H1 (cell line): ENCODE results near the gene RRBP1. TPM values are rescaled to one million over a fixed set of nuclear protein-coding genes. Genes with fewer than 3 reads are reported as not detected.
A peak's percentile ranks its signal among the peaks of the same experiment; 100 is the strongest.

ENCODE experiments used
- CTCF ChIA-PET: fragments of 300-600 bp; sonication (Branson Sonifier 250); formaldehyde crosslinking; loops from one replicate; lab custom pipeline; 2021; ENCODE audit not compliant: partially characterized antibody; lab: Charles Lee
- POLR2A ChIA-PET: fragments of 300-600 bp; sonication (Branson Sonifier 250); formaldehyde crosslinking; loops from one replicate; lab custom pipeline; 2021; ENCODE audit warnings: inconsistent platforms; ENCODE audit not compliant: partially characterized antibody; lab: Charles Lee
- DNase-seq, 2 experiments: peaks; one replicate each; pipeline versions ENCODE4 v3.0.0 to v3.0.0-alpha.2; 2010 to 2022; ENCODE audit warnings: low spot score in 2 of 2, low read depth in 1 of 2, mixed read lengths in 1 of 2
- FAIRE-seq: peaks from 2 replicates; lab custom pipeline; 2011; peaks lifted over from hg19 to GRCh38; lab: Jason Lieb, UNC
- H2AFZ ChIP-seq: 2 replicates; pipeline ENCODE4 v1.8.1; 2012; ENCODE audit warnings: low read length, inconsistent platforms
- H2AK5ac ChIP-seq: 2 replicates; pipeline ENCODE4 v1.6.1; 2013; ENCODE audit warnings: low read depth, low read length
- H2BK120ac ChIP-seq: replicated peaks from 2 replicates; pipeline ENCODE3; 2013; ENCODE audit warnings: low read depth, low read length, inconsistent platforms
- H2BK12ac ChIP-seq: 2 replicates; pipeline ENCODE4 v1.6.1; 2013; ENCODE audit warnings: low read depth, low read length
- H2BK15ac ChIP-seq: 2 replicates; pipeline ENCODE4 v1.6.1; 2013; ENCODE audit warnings: low read length
- H2BK20ac ChIP-seq: 2 replicates; pipeline ENCODE4 v1.6.1; 2013; ENCODE audit warnings: low read length
- H2BK5ac ChIP-seq: 2 replicates; pipeline ENCODE4 v1.6.1; 2013; ENCODE audit warnings: low read depth, low read length
- H3K14ac ChIP-seq: 2 replicates; pipeline ENCODE4 v1.6.1; 2013; ENCODE audit warnings: inconsistent platforms; ENCODE audit not compliant: insufficient read length
- H3K18ac ChIP-seq: 2 replicates; pipeline ENCODE4 v1.6.1; 2013; ENCODE audit warnings: low read length; ENCODE audit errors: extremely low read depth
- H3K23ac ChIP-seq: 2 replicates; pipeline ENCODE4 v1.6.1; 2013; ENCODE audit warnings: inconsistent platforms; ENCODE audit not compliant: insufficient read length
- H3K23me2 ChIP-seq: 2 replicates; pipeline ENCODE4 v1.6.1; 2013; ENCODE audit warnings: low read depth, low read length
- H3K27ac ChIP-seq: 2 replicates; pipeline ENCODE4 v1.6.1; 2011; ENCODE audit warnings: low read depth, low read length, inconsistent platforms
- H3K27me3 ChIP-seq, 4 experiments: replicated peaks in 1 of 4; 1 replicate in 1 of 4; 2 replicates in 3 of 4; pipeline versions ENCODE4 v1.6.1 to v1.8.1; 2011 to 2013; ENCODE audit warnings: low read length in 3 of 4, mild to moderate bottlenecking in 3 of 4, inconsistent platforms in 2 of 4, mixed read lengths in 2 of 4, moderate library complexity in 1 of 4; ENCODE audit not compliant: control insufficient read depth in 3 of 4, insufficient read depth in 3 of 4; ENCODE audit errors: extremely low read depth in 1 of 4
- H3K36me3 ChIP-seq, 4 experiments: 2 replicates each; pipeline versions ENCODE4 v1.6.1 to v1.8.1; 2011 to 2013; ENCODE audit warnings: mild to moderate bottlenecking in 4 of 4, low read length in 3 of 4, moderate library complexity in 2 of 4, control low read depth in 1 of 4, inconsistent platforms in 1 of 4; ENCODE audit not compliant: insufficient read depth in 4 of 4, control insufficient read depth in 2 of 4
- H3K4ac ChIP-seq: replicated peaks from 2 replicates; pipeline ENCODE3; 2013; ENCODE audit warnings: low read length, low read depth, mixed read lengths, inconsistent platforms; ENCODE audit not compliant: insufficient read length
- H3K4me1 ChIP-seq, 4 experiments: replicated peaks in 1 of 4; 1 replicate in 1 of 4; 2 replicates in 3 of 4; pipeline versions ENCODE4 v1.6.1 to v1.8.1; 2011 to 2013; ENCODE audit warnings: low read length in 3 of 4, inconsistent platforms in 2 of 4, mixed read lengths in 1 of 4; ENCODE audit not compliant: insufficient read depth in 4 of 4, control insufficient read depth in 3 of 4
- H3K4me2 ChIP-seq, 2 experiments: 2 replicates each; pipeline versions ENCODE4 v1.6.1 to v1.8.1; 2011 to 2013; ENCODE audit warnings: low read depth in 2 of 2, low read length in 2 of 2, control low read depth in 1 of 2, inconsistent platforms in 1 of 2, mild to moderate bottlenecking in 1 of 2; ENCODE audit not compliant: insufficient read depth in 1 of 2
- H3K4me3 ChIP-seq, 4 experiments: fragments of 200-600, 300-600 bp in 1 of 4; sonication (generic), shearing (Covaris generic), sonication (Bioruptor Twin) in 1 of 4; 2 replicates each; pipeline versions ENCODE4 v1.5.1 to v1.8.1; 2011 to 2016; ENCODE audit warnings: low read length in 4 of 4, low read depth in 3 of 4, control low read depth in 2 of 4, inconsistent platforms in 2 of 4, mild to moderate bottlenecking in 2 of 4, mixed read lengths in 1 of 4, moderate library complexity in 1 of 4; ENCODE audit not compliant: insufficient read depth in 2 of 4; ENCODE audit errors: extremely low read depth in 1 of 4
- H3K56ac ChIP-seq: replicated peaks from 2 replicates; pipeline ENCODE3; 2013; ENCODE audit warnings: low read depth, mild to moderate bottlenecking, mixed read lengths, low read length, inconsistent platforms; ENCODE audit not compliant: insufficient read length
- H3K79me1 ChIP-seq: 2 replicates; pipeline ENCODE4 v1.6.1; 2013; ENCODE audit warnings: low read depth, low read length, control low read depth
- H3K79me2 ChIP-seq, 2 experiments: 2 replicates each; pipeline versions ENCODE4 v1.6.1 to v1.8.1; 2012 to 2013; ENCODE audit warnings: low read length in 2 of 2, mild to moderate bottlenecking in 2 of 2, inconsistent platforms in 1 of 2; ENCODE audit not compliant: insufficient read depth in 2 of 2, control insufficient read depth in 1 of 2
- H3K9ac ChIP-seq, 4 experiments: replicated peaks in 1 of 4; 1 replicate in 1 of 4; 2 replicates in 3 of 4; pipeline versions ENCODE4 v1.6.1 to v1.8.1; 2011 to 2013; ENCODE audit warnings: low read depth in 3 of 4, low read length in 3 of 4, control low read depth in 2 of 4, mild to moderate bottlenecking in 2 of 4, moderate library complexity in 2 of 4, inconsistent platforms in 1 of 4; ENCODE audit errors: extremely low read depth in 1 of 4
- H3K9me3 ChIP-seq, 2 experiments: 2 replicates each; pipeline versions ENCODE4 v1.6.1 to v1.8.1; 2012 to 2013; ENCODE audit warnings: mild to moderate bottlenecking in 2 of 2, moderate library complexity in 2 of 2, control low read depth in 1 of 2, inconsistent platforms in 1 of 2, low read depth in 1 of 2, low read length in 1 of 2, mixed read lengths in 1 of 2; ENCODE audit not compliant: insufficient read depth in 2 of 2
- H4K20me1 ChIP-seq, 2 experiments: replicated peaks in 1 of 2; 2 replicates each; pipeline versions ENCODE3 to v1.8.1; 2011 to 2013; ENCODE audit warnings: inconsistent platforms in 2 of 2, low read length in 2 of 2, mild to moderate bottlenecking in 1 of 2; ENCODE audit not compliant: insufficient read depth in 2 of 2, control insufficient read depth in 1 of 2
- H4K5ac ChIP-seq: 2 replicates; pipeline ENCODE4 v1.6.1; 2013; ENCODE audit warnings: low read length, low read depth, mixed read lengths, inconsistent platforms; ENCODE audit not compliant: insufficient read length
- H4K8ac ChIP-seq: 2 replicates; pipeline ENCODE4 v1.8.0; 2013; ENCODE audit warnings: mild to moderate bottlenecking, moderate library complexity, low read length, inconsistent platforms; ENCODE audit not compliant: insufficient read depth; ENCODE audit errors: extremely low read depth
- H4K91ac ChIP-seq: replicated peaks from 2 replicates; pipeline ENCODE3; 2013; ENCODE audit warnings: low read length, mixed read lengths, inconsistent platforms; ENCODE audit not compliant: insufficient read length
- ATF2 ChIP-seq: IDR thresholded peaks from 2 replicates; pipeline ENCODE4 v1.6.1; 2012; ENCODE audit warnings: low read length, inconsistent platforms
- CREB1 ChIP-seq: IDR thresholded peaks from 2 replicates; pipeline ENCODE4 v1.6.1; 2012; ENCODE audit warnings: inconsistent platforms
- EGR1 ChIP-seq: IDR thresholded peaks from 2 replicates; pipeline ENCODE4 v1.6.1; 2011; ENCODE audit warnings: low read depth, low read length, borderline replicate concordance
- EP300 ChIP-seq, 2 experiments: IDR thresholded peaks; 1 replicate in 1 of 2; 2 replicates in 1 of 2; pipeline ENCODE4 v1.6.1; 2011 to 2012; ENCODE audit warnings: low read depth in 2 of 2, low read length in 2 of 2, mild to moderate bottlenecking in 2 of 2, borderline replicate concordance in 1 of 2, inconsistent platforms in 1 of 2, moderate library complexity in 1 of 2
- FOSL1 ChIP-seq: IDR thresholded peaks from 2 replicates; pipeline ENCODE4 v1.6.1; 2011; ENCODE audit warnings: mild to moderate bottlenecking, low read depth, low read length, moderate library complexity; ENCODE audit not compliant: insufficient read depth
- MAX ChIP-seq: IDR thresholded peaks from 2 replicates; pipeline ENCODE4 v1.6.1; 2012; ENCODE audit warnings: inconsistent platforms
- RFX5 ChIP-seq: IDR thresholded peaks from 2 replicates; pipeline ENCODE4 v1.6.1; 2011; ENCODE audit warnings: low read depth, low read length, improper control_type of control experiment, borderline replicate concordance
- SP2 ChIP-seq: IDR thresholded peaks from 2 replicates; pipeline ENCODE4 v1.6.1; 2012; ENCODE audit warnings: mild to moderate bottlenecking, low read length, inconsistent platforms
- TAF1 ChIP-seq: IDR thresholded peaks from 2 replicates; pipeline ENCODE4 v1.6.1; 2011; ENCODE audit warnings: mild to moderate bottlenecking, low read depth, low read length
- TBP ChIP-seq: IDR thresholded peaks from 2 replicates; pipeline ENCODE4 v1.6.1; 2011; ENCODE audit warnings: low read depth, low read length, improper control_type of control experiment
- WGBS, 2 experiments: shearing (Covaris generic) in 1 of 2; methylation state at CpG; one replicate each; pipeline versions ENCODE4 v1.1.6 to v1.1.7; 2013 to 2015; ENCODE audit warnings: low lambda C conversion rate in 2 of 2, mixed read lengths in 2 of 2, inconsistent platforms in 1 of 2, low coverage in 1 of 2, missing lambda C conversion rate in 1 of 2; ENCODE audit not compliant: insufficient replicate concordance in 2 of 2, insufficient coverage in 1 of 2, insufficient read length in 1 of 2; ENCODE audit errors: extremely low coverage in 1 of 2, missing lambda C conversion rate in 1 of 2; 5-methylcytosine and 5-hydroxymethylcytosine counted together
- polyA plus RNA-seq, 7 experiments: library from polyadenylated mRNA; depleted of rRNA in 3 of 7; stranded (reverse) in 5 of 7; unstranded in 2 of 7; fragments of >200 nt in 5 of 7; fragments of 200-250 nt in 2 of 7; gene quantifications; 1 replicate in 5 of 7; 2 replicates in 1 of 7; 4 replicates in 1 of 7; pipeline versions ENCODE4 v1.2.1 to v1.2.3, GENCODE V29; 2011 to 2013; ENCODE audit warnings: missing spikeins in 2 of 7, mixed read lengths in 2 of 7
- total RNA-seq: library from RNA; stranded (reverse); fragmentation: NEBNext Ultra II Directional; extraction: Animal tissue kit (Norgen Biotek cat#: 25700); gene quantifications from 2 replicates; pipeline ENCODE4 v1.2.1, GENCODE V29; 2021

RRBP1 gene
- total and polyA plus RNA-seq, 2 of the 8 experiments (the other 6 are each of a cell fraction or from before 2014, with no cell fraction given), result 15.9 to 157 TPM

- ChIA-PET POLR2A (interaction anchor here (0.9 to 2.0 kb wide), 4 partner anchors 9 to 21 kb away, joined by 3 to 21 read pairs (median 4); no protein-coding TSS in a partner anchor), CTCF (interaction anchor here (0.6 to 1.8 kb wide), 11 partner anchors 11 to 1349 kb away, joined by 3 to 6 read pairs (median 3); no protein-coding TSS in a partner anchor)
- H2BK5ac ChIP-seq, result 0 out of 2 replicates have a peak overlapping the region, but pooled peaks have one; percentile 24
- no peak overlapping the region for H3K4ac ChIP-seq
- H4K20me1 ChIP-seq, result peaks cover 11 to 28% of the 10 kb centered on the region in 2 experiments
- H3K27me3 ChIP-seq, result no peaks in the 10 kb centered on the region
- H2AFZ ChIP-seq, result no peak overlapping the region
- H3K36me3 ChIP-seq, result peaks cover 0 to 8% (median 1%) of the 10 kb centered on the region in 4 experiments; a peak in 3 of 8 replicates
- H2BK120ac ChIP-seq, result no peak overlapping the region
- H3K56ac ChIP-seq, result no peak overlapping the region
- no peak overlapping the region for H2AK5ac ChIP-seq
- H2BK20ac ChIP-seq, result no peak overlapping the region
- H3K4me3 ChIP-seq, result no peak overlapping the region
- no peak overlapping the region; a peak in 1 of 7 replicates for H3K9ac ChIP-seq
- DNase-seq (no peak), FAIRE-seq (no peak)
- no peak overlapping the region for H3K27ac ChIP-seq
- no peaks in the 10 kb centered on the region for H3K9me3 ChIP-seq
- H3K79me1 ChIP-seq, result peaks cover 30% of the 10 kb centered on the region
- peaks cover 6 to 12% (median 8%) of the 10 kb centered on the region in 4 experiments for H3K4me1 ChIP-seq
- no peak overlapping the region for H2BK15ac ChIP-seq
- no peak overlapping the region for H4K5ac ChIP-seq
- no peak overlapping the region for H4K8ac ChIP-seq
- H3K4me2 ChIP-seq, result no peak overlapping the region
- peaks cover 7% of the 10 kb centered on the region; the same call in 1 of the 2 replicates for H3K23me2 ChIP-seq
- WGBS, 2 experiments, result 88% methylated on average over 12 of the region's 13 CpGs; no CpG with 5 or more reads in 1 of the 2 experiments
- H3K18ac ChIP-seq, result no peak overlapping the region
- H2BK12ac ChIP-seq, result no peak overlapping the region
- no peak overlapping the region for H3K23ac ChIP-seq
- H3K79me2 ChIP-seq, result peaks cover 27 to 97% of the 10 kb centered on the region in 2 experiments
- no peak overlapping the region for H3K14ac ChIP-seq
- no peak overlapping the region for H4K91ac ChIP-seq
- no peak for TF ChIP-seq MAX
- TF ChIP-seq EP300 (IDR thresholded peaks at IDR 0.05; ENCODE audit: borderline replicate concordance in 1 of 2, low read depth in 2 of 2, low read length in 2 of 2), result no peak
- no peak for TF ChIP-seq RFX5
- no peak for TF ChIP-seq FOSL1
- TF ChIP-seq TAF1, result no peak
- no peak for TF ChIP-seq SP2
- no peak for TF ChIP-seq TBP
- no peak for TF ChIP-seq ATF2
- no peak for TF ChIP-seq CREB1
- no peak for TF ChIP-seq EGR1
Observed at GRCh38 chr20:17675519-17676377, 6.3 kb downstream of the RRBP1 start.
